ENCODE data around the gene STRN.
"Not testable (repeated sequence)": the region's sequence is repeated elsewhere in the genome, so short reads cannot be mapped to it uniquely, and the experiment has no call there.

Gene STRN

DNA sequence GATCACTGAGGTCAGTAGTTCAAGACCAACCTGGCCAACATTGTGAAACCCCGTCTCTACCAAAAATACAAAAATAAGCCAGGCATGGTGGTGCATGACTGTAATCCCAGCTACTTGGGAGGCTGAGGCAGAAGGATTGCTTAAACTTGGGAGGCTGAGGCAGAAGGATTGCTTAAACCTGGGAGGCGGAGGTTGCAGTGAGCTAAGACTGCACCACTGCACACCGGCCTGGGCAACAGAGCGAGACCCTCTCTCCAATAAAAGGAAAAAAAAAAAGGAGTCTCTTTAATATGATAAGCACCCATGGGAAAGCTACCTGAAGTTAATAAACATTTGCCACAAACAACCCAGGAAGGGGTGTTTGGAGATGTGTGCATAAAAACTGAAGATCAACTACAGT, 2.6 kb downstream of the STRN start:
- no peak for DNase-seq

GRCh38 chr2:36963106-36963505, 3.2 kb downstream of the STRN start:
- no peak for DNase-seq

DNA sequence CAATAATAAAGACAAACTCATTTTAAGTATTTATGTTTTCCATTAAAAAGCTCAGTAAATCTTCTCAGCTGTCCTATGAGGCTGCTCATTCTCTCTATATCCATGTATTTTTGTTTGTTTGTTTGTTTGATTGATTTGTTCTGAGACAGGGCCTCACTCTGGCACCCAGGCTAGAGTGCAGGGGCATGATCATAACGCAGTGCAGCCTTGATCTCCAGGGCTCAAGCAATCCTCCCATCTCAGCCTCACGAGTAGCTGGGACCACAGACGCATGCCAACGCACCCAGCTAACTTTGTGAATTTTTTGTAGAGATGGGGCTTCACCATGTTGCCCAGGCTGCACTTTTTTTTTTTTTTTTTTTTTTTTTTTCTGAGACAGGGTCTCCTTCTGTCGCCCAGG, 5.6 kb downstream of the STRN start:
- no peak for DNase-seq

GRCh38 chr2:36960005-36960675, 6.2 kb downstream of the STRN start:
- no peak for DNase-seq

GRCh38 chr2:36954977-36955607, 11.2 kb downstream of the STRN start:
- no peak for DNase-seq

- no peak for DNase-seq
Measured at GRCh38 chr2:36952748-36953197, 13.6 kb downstream of the STRN start.

DNA sequence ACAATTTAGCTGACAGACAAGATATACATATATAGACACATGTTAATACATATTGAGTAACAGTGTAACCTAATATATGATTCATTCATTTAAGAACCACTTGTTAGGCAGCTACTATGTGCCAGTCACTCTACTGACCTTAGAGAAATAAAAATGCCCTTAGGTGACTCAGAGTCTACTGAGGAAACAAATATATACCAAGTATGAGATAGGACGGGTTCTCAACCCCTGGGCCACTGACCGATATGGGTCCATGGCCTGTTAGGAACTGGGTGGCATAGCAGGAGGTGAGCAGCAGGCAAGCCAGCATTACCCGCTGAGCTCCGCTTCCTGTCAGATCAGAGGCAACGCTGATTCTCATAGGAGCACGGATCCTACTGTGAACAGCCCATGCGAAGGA, 14.8 kb downstream of the STRN start:
- no peak for DNase-seq

GRCh38 chr2:36951027-36951518, 15.3 kb downstream of the STRN start:
- no peak for DNase-seq

GRCh38 chr2:36949845-36950244, 16.5 kb downstream of the STRN start:
- DNase-seq, result no peak

GRCh38 chr2:36945240-36945639, 21.1 kb downstream of the STRN start:
- DNase-seq, result not testable (repeated sequence)

GRCh38 chr2:36941867-36942266, 24.5 kb downstream of the STRN start:
- DNase-seq, result no peak

GRCh38 chr2:36936526-36936925, 29.8 kb downstream of the STRN start:
- DNase-seq, result not testable (repeated sequence)

DNA sequence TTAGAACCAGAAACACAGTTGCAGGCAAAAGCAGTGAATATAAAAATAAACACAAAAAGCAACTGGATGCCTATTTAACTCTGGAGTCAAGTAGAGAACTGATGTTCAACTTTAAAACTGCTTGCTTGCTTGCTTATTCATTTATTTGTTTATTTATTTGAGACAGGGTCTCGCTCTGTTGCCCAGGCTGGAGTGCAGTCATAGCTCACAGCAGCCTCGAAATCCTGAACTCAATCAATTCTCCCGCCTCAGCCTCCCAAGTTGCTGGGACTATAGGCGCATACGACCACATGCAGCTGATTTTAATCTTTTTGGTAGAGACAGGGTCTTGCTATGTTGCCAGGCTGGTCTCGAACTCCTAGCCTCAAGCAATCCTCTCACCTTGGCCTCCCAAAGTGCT, 34.6 kb downstream of the STRN start:
- not testable (repeated sequence) for DNase-seq

GRCh38 chr2:36930787-36931410, 35.4 kb downstream of the STRN start:
- DNase-seq, result not testable (repeated sequence)

DNA sequence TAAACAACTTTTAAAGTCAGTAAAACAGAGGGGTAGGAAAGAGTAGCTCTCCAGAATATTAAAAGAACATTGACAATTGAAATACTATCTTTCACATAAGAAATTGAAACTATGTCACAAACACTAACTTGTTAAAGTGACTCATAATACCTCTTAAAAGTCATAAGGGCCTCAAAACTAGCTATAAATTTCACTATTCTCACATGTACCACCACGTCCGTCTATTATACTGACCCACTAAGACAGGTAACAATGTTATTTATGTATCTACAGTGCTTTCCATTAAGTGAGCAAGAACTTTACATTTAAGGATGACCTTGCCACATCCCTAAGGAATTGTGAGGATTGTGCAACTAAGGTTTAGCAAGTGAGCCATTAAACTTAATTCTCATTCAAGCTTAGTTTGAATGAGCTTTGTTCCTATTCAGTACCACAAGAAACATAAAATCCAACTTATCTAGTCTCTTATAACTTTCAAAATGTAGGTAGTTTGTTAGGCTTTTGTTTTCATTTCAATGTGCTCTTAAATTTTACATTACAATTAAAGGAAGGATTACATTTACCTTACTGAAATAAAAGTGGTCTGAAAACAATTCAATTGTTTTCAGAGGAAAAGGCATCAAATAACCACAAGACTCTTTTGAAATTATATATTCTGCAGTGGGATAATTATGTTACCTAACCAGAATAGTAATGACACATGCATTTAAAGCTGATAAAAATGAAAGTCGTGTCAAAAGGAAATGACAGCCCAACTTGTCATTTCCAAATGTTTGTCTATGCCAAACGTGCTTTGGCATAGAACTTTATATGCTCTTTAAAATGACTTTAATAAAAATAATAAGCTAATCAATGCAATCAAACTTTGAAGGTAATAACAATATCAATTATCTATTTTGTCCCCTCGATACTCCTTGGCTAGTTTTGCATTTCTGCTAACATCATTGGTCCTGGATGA, 39.9 kb downstream of the STRN start:
- DNase-seq, result not testable (repeated sequence)

- DNase-seq, result not testable (repeated sequence)
Measured at GRCh38 chr2:36922629-36923028, 43.7 kb downstream of the STRN start.

DNA sequence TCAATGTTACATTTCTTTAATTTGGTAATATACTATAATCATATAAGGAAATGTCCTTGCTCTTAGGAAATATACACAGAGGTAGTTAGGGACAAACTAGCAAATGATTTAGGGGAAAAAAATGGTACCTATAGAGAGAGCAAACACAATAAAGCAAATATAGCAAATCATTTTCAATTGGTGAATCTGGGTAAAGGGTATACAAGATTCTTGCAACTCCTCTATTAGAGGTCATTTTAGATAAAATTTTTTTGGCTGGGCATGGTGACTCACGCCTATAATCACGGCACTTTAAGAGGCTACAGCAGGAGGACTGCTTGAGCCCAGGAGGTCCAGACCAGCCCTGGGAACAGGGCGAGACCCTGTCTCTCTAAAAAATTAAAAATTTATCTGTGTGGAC, 44.4 kb downstream of the STRN start:
- no peak for DNase-seq

DNA sequence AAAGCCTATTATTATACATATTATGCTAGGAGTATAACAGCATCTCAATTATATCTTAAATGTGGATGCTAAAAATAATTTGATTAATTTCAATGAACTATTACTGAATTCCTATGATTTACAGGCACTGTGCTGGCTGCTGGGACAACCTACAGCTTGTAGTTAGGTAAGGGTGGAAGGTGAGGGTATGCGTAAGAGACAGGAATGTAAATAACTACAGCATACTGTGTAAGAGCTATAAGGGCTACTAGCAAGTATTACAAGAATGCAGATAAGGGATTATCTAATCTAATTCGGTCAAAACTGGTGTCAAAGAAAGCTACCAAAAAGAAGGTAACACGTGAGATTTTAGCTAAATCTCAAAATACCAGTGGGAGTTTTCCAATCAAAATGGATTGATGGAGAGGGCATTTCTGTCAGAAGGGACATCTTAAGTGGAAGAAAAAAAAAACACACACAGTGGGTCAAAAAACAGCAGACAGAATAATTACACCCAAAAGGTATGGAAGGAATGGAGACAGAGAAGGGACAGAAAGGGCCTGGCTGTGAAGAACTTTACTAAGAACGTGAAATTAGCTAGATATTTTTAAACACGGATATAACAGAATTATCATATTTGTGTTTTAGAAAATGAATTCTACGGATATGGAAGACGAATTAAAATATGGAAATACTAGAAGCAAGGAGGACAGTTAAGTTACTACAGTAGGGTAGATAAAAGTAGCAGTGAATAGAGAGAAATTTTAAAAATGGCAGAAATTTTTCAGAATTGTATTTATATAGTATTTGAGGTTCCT, 47.1 kb downstream of the STRN start:
- no peak for DNase-seq

GRCh38 chr2:36918307-36918706, 48.0 kb downstream of the STRN start:
- no peak for DNase-seq

DNA sequence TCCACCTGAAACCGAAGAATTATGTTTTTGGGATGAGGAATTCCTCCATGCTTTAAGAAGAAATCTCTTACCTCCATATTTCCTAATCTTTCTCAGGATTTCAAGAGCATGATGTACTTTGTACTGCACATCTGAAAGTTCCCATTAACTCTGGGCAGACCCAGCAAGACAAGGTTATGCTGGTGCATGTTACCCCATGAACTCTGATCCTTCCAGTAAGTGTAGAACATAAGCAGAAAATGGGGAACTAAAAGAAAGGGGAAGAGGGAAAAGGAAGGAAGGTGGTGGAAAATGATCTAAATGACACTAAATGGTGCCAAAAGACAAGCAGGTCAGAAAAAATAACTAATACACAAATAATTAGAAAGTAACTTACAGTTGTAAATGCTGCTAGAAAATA, 50.7 kb downstream of the STRN start:
- DNase-seq, result no peak

GRCh38 chr2:36912695-36913094, 53.6 kb downstream of the STRN start:
- no peak for DNase-seq

GRCh38 chr2:36911012-36911411, 55.3 kb downstream of the STRN start:
- no peak for DNase-seq
